HL-60 (cell line): Measurements from ENCODE around the gene FADD.

Source experiments
- DNase-seq, 2 experiments: peaks; one replicate each; pipeline ENCODE4 v3.0.0-alpha.2; 2010 to 2020; ENCODE audit warnings: low read depth in 1 of 2, low spot score in 1 of 2
- H3K27ac ChIP-seq: fragments of 250-450 bp; sonication (Bioruptor Pico); replicated peaks from 2 replicates; pipeline ENCODE4 v1.5.1; 2020; ENCODE audit warnings: mild to moderate bottlenecking, moderate library complexity
- H3K27me3 ChIP-seq: fragments of 250-450 bp; sonication (Bioruptor Pico); 2 replicates; pipeline ENCODE4 v1.5.1; 2021; ENCODE audit warnings: mild to moderate bottlenecking, moderate library complexity; ENCODE audit not compliant: insufficient read depth, poor library complexity, severe bottlenecking
- H3K4me3 ChIP-seq: replicated peaks from 2 replicates; pipeline ENCODE4 v1.5.1; 2011; ENCODE audit warnings: mild to moderate bottlenecking, control low read depth, low read length; ENCODE audit not compliant: insufficient read depth
- GABPA ChIP-seq: IDR thresholded peaks from 2 replicates; pipeline ENCODE4 v1.6.1; 2012; ENCODE audit warnings: low read depth
- POLR2AphosphoS5 ChIP-seq: IDR thresholded peaks from 2 replicates; pipeline ENCODE4 v1.6.1; 2012; ENCODE audit warnings: low read depth
- REST ChIP-seq: IDR thresholded peaks from 2 replicates; pipeline ENCODE4 v1.6.1; 2012; ENCODE audit warnings: low read depth; ENCODE audit not compliant: insufficient replicate concordance
- SPI1 ChIP-seq: IDR thresholded peaks from 2 replicates; pipeline ENCODE4 v1.6.1; 2012; ENCODE audit warnings: low read depth, mild to moderate bottlenecking, borderline replicate concordance
- TF ChIP-seq, protein P1 (sequence below): IDR thresholded peaks from one replicate; pipeline ENCODE4 v1.5.1; 2011; ENCODE audit warnings: low read length, control low read depth, inconsistent platforms; ENCODE audit not compliant: insufficient read depth

The FADD gene

GRCh38 chr11:70252844-70253243 is 49.7 kb downstream of the FADD start:
- TF ChIP-seq, protein P1, sequence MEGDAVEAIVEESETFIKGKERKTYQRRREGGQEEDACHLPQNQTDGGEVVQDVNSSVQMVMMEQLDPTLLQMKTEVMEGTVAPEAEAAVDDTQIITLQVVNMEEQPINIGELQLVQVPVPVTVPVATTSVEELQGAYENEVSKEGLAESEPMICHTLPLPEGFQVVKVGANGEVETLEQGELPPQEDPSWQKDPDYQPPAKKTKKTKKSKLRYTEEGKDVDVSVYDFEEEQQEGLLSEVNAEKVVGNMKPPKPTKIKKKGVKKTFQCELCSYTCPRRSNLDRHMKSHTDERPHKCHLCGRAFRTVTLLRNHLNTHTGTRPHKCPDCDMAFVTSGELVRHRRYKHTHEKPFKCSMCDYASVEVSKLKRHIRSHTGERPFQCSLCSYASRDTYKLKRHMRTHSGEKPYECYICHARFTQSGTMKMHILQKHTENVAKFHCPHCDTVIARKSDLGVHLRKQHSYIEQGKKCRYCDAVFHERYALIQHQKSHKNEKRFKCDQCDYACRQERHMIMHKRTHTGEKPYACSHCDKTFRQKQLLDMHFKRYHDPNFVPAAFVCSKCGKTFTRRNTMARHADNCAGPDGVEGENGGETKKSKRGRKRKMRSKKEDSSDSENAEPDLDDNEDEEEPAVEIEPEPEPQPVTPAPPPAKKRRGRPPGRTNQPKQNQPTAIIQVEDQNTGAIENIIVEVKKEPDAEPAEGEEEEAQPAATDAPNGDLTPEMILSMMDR: no peak
- TF ChIP-seq SPI1: no peak
- no peak for TF ChIP-seq REST
- TF ChIP-seq POLR2AphosphoS5: no peak
- TF ChIP-seq GABPA: no peak
- no peak overlapping the region for H3K4me3 ChIP-seq
- DNase-seq: no peak
- H3K27me3 ChIP-seq: no peaks in the 10 kb centered on the region
- H3K27ac ChIP-seq: no peak overlapping the region

GRCh38 chr11:70255477-70256116 is 52.5 kb downstream of the FADD start:
- no peak for DNase-seq
- Histone ChIP-seq H3K27ac (no peak overlapping the region), H3K4me3 (no peak overlapping the region), H3K27me3 (no peaks in the 10 kb centered on the region)
- no peak for TF ChIP-seq GABPA
- TF ChIP-seq, protein P1: no peak
- no peak for TF ChIP-seq REST
- no peak for TF ChIP-seq POLR2AphosphoS5
- no peak for TF ChIP-seq SPI1
